HepG2 (cell line): Measurements from ENCODE around the gene PSMB3. TPM values are rescaled to one million over a fixed set of nuclear protein-coding genes. Genes with fewer than 3 reads are reported as not detected.

ENCODE experiments used
- FOXO4 ChIP-seq: sonication (generic); formaldehyde crosslinking; conservative IDR thresholded peaks from 2 replicates; pipeline ENCODE4 v1.8.1; 2023; ENCODE audit warnings: missing genetic modification reagents
- FOXP1 ChIP-seq, 2 experiments: fragments of 450-650 bp in 1 of 2; IDR thresholded peaks; 2 replicates each; pipeline ENCODE4 v1.6.1; 2017 to 2018; ENCODE audit warnings: antibody characterized with exemption in 1 of 2
- HMGXB3 ChIP-seq: sonication (generic); formaldehyde crosslinking; IDR thresholded peaks from 2 replicates; pipeline ENCODE4 v1.4.0; 2020; ENCODE audit warnings: missing genetic modification reagents, borderline replicate concordance
- MAX ChIP-seq: IDR thresholded peaks from 2 replicates; pipeline ENCODE4 v1.6.1; 2012; ENCODE audit warnings: inconsistent platforms
- MLXIP ChIP-seq: sonication (generic); formaldehyde crosslinking; IDR thresholded peaks from 2 replicates; pipeline ENCODE4 v1.9.0; 2021; ENCODE audit warnings: missing genetic modification reagents, borderline replicate concordance
- NFIB ChIP-seq: sonication (generic); formaldehyde crosslinking; IDR thresholded peaks from 2 replicates; pipeline ENCODE4 v1.9.0; 2021; ENCODE audit warnings: missing genetic modification reagents, mild to moderate bottlenecking, borderline replicate concordance
- SIX4 ChIP-seq: sonication (generic); formaldehyde crosslinking; IDR thresholded peaks from 2 replicates; pipeline ENCODE4 v1.4.0; 2020; ENCODE audit warnings: missing genetic modification reagents
- TEAD3 ChIP-seq: optimal IDR thresholded peaks from 2 replicates; pipeline ENCODE3; 2016; ENCODE audit warnings: borderline replicate concordance
- TRIM24 ChIP-seq: sonication (generic); formaldehyde crosslinking; IDR thresholded peaks from 2 replicates; pipeline ENCODE4 v1.8.0; 2022; ENCODE audit warnings: mild to moderate bottlenecking, missing genetic modification reagents
- ZHX1 ChIP-seq: sonication (generic); formaldehyde crosslinking; IDR thresholded peaks from 2 replicates; pipeline ENCODE4 v1.8.1; 2022; ENCODE audit warnings: low read depth, mild to moderate bottlenecking, missing genetic modification reagents
- ZNF704 ChIP-seq: sonication (generic); formaldehyde crosslinking; IDR thresholded peaks from 2 replicates; pipeline ENCODE4 v1.8.1; 2023; ENCODE audit warnings: mild to moderate bottlenecking, inconsistent platforms, moderate library complexity, missing genetic modification reagents, borderline replicate concordance
- ZNF784 ChIP-seq: sonication (generic); formaldehyde crosslinking; IDR thresholded peaks from 2 replicates; pipeline ENCODE4 v1.5.1; 2020; ENCODE audit warnings: missing genetic modification reagents, mild to moderate bottlenecking, borderline replicate concordance
- ZSCAN22 ChIP-seq: sonication (generic); formaldehyde crosslinking; IDR thresholded peaks from 2 replicates; pipeline ENCODE4 v1.4.0; 2020; ENCODE audit warnings: mild to moderate bottlenecking, missing genetic modification reagents
- polyA plus RNA-seq, 8 experiments: library from polyadenylated mRNA; depleted of rRNA in 3 of 8; stranded (reverse) in 7 of 8; unstranded in 1 of 8; fragments of >200 nt; fragmentation: Illumina TruSeq in 4 of 8; extraction: Trizol in 4 of 8; gene quantifications; 2 replicates each; pipeline versions ENCODE4 v1.2.1 to v1.2.3, GENCODE V29; 2011 to 2016; ENCODE audit warnings: low read depth in 4 of 8, missing spikeins in 1 of 8, mixed read lengths in 1 of 8; ENCODE audit not compliant: insufficient read depth in 1 of 8
- total RNA-seq, 5 experiments: library from RNA; depleted of rRNA; stranded (reverse); fragments of >200 nt; fragmentation: Illumina TruSeq; extraction: Trizol; gene quantifications; 2 replicates each; pipeline ENCODE4 v1.2.3, GENCODE V29; 2016; ENCODE audit warnings: low read depth in 1 of 5
- TF ChIP-seq, protein P1 (sequence below): sonication (generic); formaldehyde crosslinking; IDR thresholded peaks from 2 replicates; pipeline ENCODE4 v1.8.1; 2023; ENCODE audit warnings: mild to moderate bottlenecking, missing genetic modification reagents, borderline replicate concordance

PSMB3 gene
- total and polyA plus RNA-seq, 2 of the 13 experiments (the other 11 are each of a cell fraction or from before 2014, with no cell fraction given) = 366 to 517 TPM

DNA sequence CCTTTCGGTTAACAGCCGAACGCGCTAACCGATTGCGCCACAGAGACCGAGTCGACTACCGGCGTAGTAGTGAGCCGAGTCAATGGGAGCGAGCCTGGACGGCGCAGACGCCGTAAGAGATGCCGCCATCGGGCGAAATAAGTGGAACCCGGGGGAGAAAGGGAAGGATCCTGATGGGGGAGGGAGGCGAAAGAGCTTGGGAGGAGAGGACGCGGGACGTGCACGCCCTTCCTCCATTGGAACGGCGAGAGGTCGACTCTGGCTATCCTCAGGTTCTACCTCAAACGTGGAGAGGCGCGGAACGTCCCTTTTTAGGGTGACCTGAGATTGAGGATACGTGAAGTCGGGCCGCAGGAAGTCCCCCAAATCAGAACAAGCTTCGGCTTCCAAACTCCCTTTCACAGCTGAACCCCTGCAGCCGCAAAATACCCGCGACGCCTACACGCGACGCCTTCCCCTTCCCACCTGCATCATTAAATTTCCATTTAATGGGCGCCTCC is 683 bp upstream of the PSMB3 start (continued):
- TF ChIP-seq MLXIP (CRISPR knock-in tag) (no peak), NFIB (CRISPR knock-in tag) (no peak), HMGXB3 (CRISPR knock-in tag) (no peak), SIX4 (CRISPR knock-in tag) (no peak), TEAD3 (CRISPR knock-in tag) (peak; percentile 65), ZSCAN22 (0 out of 2 replicates have a peak, but pooled peaks have one; percentile 65), MAX (no peak), FOXO4 (CRISPR knock-in tag) (no peak), ZHX1 (CRISPR knock-in tag) (0 out of 2 replicates have a peak, but pooled peaks have one; percentile 58), TRIM24 (CRISPR knock-in tag) (no peak), ZNF704 (0 out of 2 replicates have a peak, but pooled peaks have one; percentile 47), FOXP1 (IDR thresholded peaks at IDR 0.05) (no peak), FOXP1 (CRISPR knock-in tag; IDR thresholded peaks at IDR 0.05) (no peak), ZNF784 (CRISPR knock-in tag) (no peak; the same call in none of the 2 replicates)
- TF ChIP-seq, protein P1, sequence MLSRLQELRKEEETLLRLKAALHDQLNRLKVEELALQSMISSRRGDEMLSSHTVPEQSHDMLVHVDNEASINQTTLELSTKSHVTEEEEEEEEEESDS = peak; percentile 49; the same call in 1 of the 2 replicates
